Right atrium auricular region (tissue), 2 donors: ENCODE measurements around the gene GFM1. TPM values are rescaled to one million over a fixed set of nuclear protein-coding genes. Genes with fewer than 3 reads are reported as not detected.
A peak's percentile ranks its signal among the peaks of the same experiment; 100 is the strongest.

ENCODE experiments used
- DNase-seq: peaks from one replicate; pipeline ENCODE4 v3.0.0-alpha.2; 2019; ENCODE audit warnings: low spot score
- H3K27ac ChIP-seq, 2 donors: fragments of 200-600 bp; sonication (generic); 1 replicate in 1 of 2; 2 replicates in 1 of 2; pipeline ENCODE4 v1.5.1; 2016 to 2019
- H3K27me3 ChIP-seq, 2 donors: fragments of 200-600 bp; sonication (generic); one replicate each; pipeline versions ENCODE4 v1.5.1 to v1.6.0; 2017 to 2019
- H3K36me3 ChIP-seq: fragments of 200-600 bp; sonication (generic); one replicate; pipeline ENCODE4 v1.5.1; 2016
- H3K4me1 ChIP-seq, 2 donors: fragments of 200-600 bp; sonication (generic); one replicate each; pipeline versions ENCODE4 v1.5.1 to v1.6.0; 2017 to 2019
- H3K4me3 ChIP-seq, 2 donors: fragments of 200-600 bp; sonication (generic); 1 replicate in 1 of 2; 2 replicates in 1 of 2; pipeline ENCODE4 v1.5.1; 2017 to 2019; ENCODE audit warnings: mild to moderate bottlenecking in 1 of 2, moderate library complexity in 1 of 2
- H3K9me3 ChIP-seq, 2 donors: fragments of 200-600 bp; sonication (generic); one replicate each; pipeline ENCODE4 v1.5.1; 2019
- total RNA-seq, 2 donors: library from RNA; depleted of rRNA; stranded (reverse); fragments of >200 nt; gene quantifications; one replicate each; pipeline ENCODE4 v1.1.0, GENCODE V29; 2016
- TF ChIP-seq, protein P1 (sequence below), 2 donors: fragments of 200-600 bp; sonication (generic); IDR thresholded peaks; one replicate each; pipeline ENCODE4 v1.5.1; 2019; ENCODE audit warnings: antibody characterized with exemption in 2 of 2

The GFM1 gene
- total RNA-seq, 2 donors from 2014 or later, result 27.0 to 54.5 TPM

DNA sequence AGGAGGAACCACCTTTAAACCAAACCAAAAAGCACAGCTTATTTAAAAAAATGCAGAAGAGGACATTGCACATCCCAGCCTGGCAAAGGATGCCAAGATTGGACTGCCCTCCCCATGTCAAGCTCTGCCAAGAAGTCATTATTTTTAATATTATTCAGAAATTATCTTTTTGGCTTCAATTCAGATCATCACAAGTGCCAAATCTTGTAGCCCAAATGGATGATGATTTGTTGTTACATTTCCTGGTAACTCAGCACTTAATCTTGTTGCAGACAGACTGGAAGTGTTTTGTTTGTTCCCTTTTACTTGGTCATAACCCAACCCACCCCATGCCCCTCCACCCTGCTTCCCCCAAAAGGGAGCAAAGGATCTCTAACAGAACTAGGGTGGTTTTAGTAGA, 56.2 kb downstream of the GFM1 start:
- TF ChIP-seq, protein P1, sequence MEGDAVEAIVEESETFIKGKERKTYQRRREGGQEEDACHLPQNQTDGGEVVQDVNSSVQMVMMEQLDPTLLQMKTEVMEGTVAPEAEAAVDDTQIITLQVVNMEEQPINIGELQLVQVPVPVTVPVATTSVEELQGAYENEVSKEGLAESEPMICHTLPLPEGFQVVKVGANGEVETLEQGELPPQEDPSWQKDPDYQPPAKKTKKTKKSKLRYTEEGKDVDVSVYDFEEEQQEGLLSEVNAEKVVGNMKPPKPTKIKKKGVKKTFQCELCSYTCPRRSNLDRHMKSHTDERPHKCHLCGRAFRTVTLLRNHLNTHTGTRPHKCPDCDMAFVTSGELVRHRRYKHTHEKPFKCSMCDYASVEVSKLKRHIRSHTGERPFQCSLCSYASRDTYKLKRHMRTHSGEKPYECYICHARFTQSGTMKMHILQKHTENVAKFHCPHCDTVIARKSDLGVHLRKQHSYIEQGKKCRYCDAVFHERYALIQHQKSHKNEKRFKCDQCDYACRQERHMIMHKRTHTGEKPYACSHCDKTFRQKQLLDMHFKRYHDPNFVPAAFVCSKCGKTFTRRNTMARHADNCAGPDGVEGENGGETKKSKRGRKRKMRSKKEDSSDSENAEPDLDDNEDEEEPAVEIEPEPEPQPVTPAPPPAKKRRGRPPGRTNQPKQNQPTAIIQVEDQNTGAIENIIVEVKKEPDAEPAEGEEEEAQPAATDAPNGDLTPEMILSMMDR (IDR thresholded peaks at IDR 0.05), result no peak
- Histone ChIP-seq H3K9me3 (no peaks in the 10 kb centered on the region), H3K36me3 (no peaks in the 10 kb centered on the region), H3K27ac (peak overlapping the region in 1 of 2 donors; percentile 32), H3K27me3 (no peaks in the 10 kb centered on the region), H3K4me1 (peaks cover 0 to 33% of the 10 kb centered on the region in 2 donors), H3K4me3 (no peak overlapping the region)
- DNase-seq, result no peak

DNA sequence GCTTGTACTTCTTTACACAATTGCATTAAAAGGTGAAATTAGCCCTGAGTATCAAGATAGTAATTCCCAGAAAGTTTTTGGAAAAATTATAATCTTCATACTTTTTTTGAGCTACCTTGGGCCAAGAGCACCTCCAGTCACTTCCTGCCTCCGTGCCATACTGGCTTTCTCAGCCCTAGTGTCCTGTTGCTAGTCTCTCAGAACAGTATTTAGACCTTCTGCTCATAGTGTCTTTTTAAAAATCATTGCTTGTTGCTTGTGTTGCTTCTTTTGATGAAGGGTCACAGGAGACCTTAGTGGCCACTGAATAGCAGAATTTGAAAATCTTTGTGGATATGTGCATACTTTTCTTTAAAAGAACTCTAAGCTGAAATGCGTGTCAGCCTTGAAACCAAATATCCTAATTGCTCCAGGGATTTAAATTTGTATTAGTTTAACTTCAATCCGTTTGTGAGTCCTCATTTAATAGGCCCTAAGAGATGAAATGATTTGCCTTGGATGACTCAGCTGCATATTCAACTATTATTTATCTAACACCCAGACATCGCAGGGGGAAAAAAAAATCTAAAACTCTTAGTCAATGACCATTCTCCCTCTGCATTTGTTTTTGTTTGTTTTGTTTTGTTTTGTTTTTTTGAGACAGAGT, 57.2 kb downstream of the GFM1 start:
- Histone ChIP-seq H3K27me3 (no peaks in the 10 kb centered on the region), H3K4me3 (no peak overlapping the region), H3K4me1 (peaks cover 0 to 33% of the 10 kb centered on the region in 2 donors), H3K27ac (no peak overlapping the region), H3K36me3 (peaks cover 4% of the 10 kb centered on the region), H3K9me3 (no peaks in the 10 kb centered on the region)
- DNase-seq, result no peak
- TF ChIP-seq, protein P1 (IDR thresholded peaks at IDR 0.05), result no peak

DNA sequence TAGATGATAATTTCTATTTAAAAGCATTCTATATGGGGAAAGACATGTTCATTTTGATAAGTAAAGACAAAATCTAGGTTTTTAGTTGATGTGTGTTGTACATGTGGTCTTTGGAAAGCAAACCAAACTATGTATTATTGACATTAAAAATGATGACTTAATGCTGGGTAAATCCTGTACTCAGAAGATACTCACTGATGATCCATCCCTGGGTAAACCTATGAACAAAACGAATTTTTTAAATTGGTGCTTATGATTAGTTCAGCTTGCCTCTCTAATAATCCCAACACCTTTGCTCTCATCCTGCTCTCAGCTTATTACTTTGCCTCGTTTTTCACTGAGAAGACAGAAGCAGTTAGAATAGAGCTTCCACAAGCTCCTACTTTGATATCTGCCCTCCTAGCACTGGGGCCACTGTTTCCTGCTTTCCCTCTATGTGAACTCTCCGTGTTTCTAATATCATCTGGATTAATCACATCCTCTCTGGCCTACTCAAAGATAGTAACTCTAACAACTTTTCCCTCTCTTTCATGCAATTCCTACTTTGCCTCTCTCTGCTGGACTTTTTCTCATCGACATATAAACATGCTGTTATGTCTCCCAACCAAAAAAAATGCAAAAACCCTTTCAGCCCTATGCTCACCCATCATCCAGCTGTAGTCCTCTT, 58.6 kb downstream of the GFM1 start:
- TF ChIP-seq, protein P1 (IDR thresholded peaks at IDR 0.05), result no peak
- no peak overlapping the region for H3K27ac ChIP-seq
- peaks cover 0 to 33% of the 10 kb centered on the region in 2 donors for H3K4me1 ChIP-seq
- no peaks in the 10 kb centered on the region for H3K27me3 ChIP-seq
- H3K9me3 ChIP-seq, result no peaks in the 10 kb centered on the region
- H3K4me3 ChIP-seq, result no peak overlapping the region
- H3K36me3 ChIP-seq, result peaks cover 13% of the 10 kb centered on the region
- DNase-seq, result no peak

DNA sequence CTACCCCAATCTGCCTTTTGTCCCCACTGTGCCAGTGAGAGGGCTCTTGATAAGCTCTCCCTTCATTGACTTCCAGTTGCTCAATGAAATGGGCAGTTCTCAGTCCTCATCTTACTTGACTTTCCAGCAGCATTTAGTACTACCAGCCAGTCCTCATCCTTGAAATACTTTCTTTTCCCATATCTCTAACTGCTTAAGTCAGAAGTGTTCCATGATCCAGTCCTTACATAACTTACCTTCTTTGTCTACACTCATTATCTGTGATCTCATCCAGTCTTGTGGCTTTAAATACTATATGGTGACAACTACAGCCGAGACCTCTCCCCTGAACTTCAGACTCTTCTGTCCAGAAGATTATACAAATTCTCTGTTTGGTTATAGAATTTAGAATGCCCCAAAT, 59.2 kb downstream of the GFM1 start:
- no peaks in the 10 kb centered on the region for H3K9me3 ChIP-seq
- H3K36me3 ChIP-seq, result peaks cover 17% of the 10 kb centered on the region
- no peak overlapping the region for H3K4me3 ChIP-seq
- peaks cover 0 to 33% of the 10 kb centered on the region in 2 donors for H3K4me1 ChIP-seq
- no peak overlapping the region for H3K27ac ChIP-seq
- no peaks in the 10 kb centered on the region for H3K27me3 ChIP-seq
- DNase-seq, result no peak
- TF ChIP-seq, protein P1 (IDR thresholded peaks at IDR 0.05), result no peak

DNA sequence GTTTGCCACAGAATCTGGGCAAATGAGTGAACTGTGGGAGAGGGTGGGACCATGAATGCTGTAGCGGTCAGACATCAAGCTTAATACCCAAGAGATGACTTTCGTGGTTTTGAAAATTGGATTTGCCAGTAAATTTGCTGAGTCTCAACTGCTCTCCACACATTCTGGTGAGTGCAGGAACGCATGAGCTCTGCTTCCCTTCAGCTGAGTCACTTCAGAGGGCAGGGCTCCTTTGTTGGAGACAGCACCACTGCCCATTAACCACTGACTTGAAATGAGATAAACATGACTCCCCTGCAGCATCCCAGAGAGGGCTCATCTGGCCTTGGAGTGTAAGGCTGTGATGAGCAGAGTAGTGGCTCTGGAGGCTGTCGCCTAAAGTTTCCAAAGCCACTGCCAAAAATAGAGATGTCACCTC, 65.3 kb downstream of the GFM1 start:
- Histone ChIP-seq H3K4me3 (no peak overlapping the region), H3K36me3 (peaks cover 19% of the 10 kb centered on the region), H3K27ac (peak overlapping the region; percentile 16 to 26), H3K4me1 (peaks cover 0 to 36% of the 10 kb centered on the region in 2 donors), H3K27me3 (no peaks in the 10 kb centered on the region), H3K9me3 (no peaks in the 10 kb centered on the region)
- TF ChIP-seq, protein P1 (IDR thresholded peaks at IDR 0.05), result no peak
- DNase-seq, result peak; percentile 70
